K562 (cell line): Measurements from ENCODE around the gene PHF1. TPM values are rescaled to one million over a fixed set of nuclear protein-coding genes. Genes with fewer than 3 reads are reported as not detected.

Experiments used
- ATAC-seq: fragments of 200-7000 bp; cut with Tn5 transposase; 3 replicates; pipeline ENCODE4 v1.9.1; 2020; ENCODE audit warnings: moderate library complexity
- BruUV-seq: library from RNA; stranded (reverse); fragments of 400-500 nt; replicated peaks from 2 replicates; lab custom pipeline; 2021; lab: Mats Ljungman, UMichigan
- CTCF ChIA-PET: fragments of 300-600 bp; formaldehyde crosslinking; extraction: SDS; loops from one replicate; lab custom pipeline; 2021; ENCODE audit warnings: low intra/inter-chr PET ratio; lab: Yijun Ruan, JAX
- POLR2A ChIA-PET: fragments of 300-600, 350-650 bp; sonication (Branson Sonifier 250); formaldehyde crosslinking; extraction: SDS; loops from one replicate; lab custom pipeline; 2021; ENCODE audit warnings: antibody characterized with exemption, inconsistent platforms; lab: Yijun Ruan, JAX
- DNase-seq, 4 experiments: peaks; one replicate each; pipeline versions ENCODE4 v3.0.0 to v3.0.0-alpha.2; 2011 to 2018; ENCODE audit warnings: low spot score in 3 of 4, mixed read lengths in 3 of 4; ENCODE audit errors: extremely low read depth in 1 of 4
- FAIRE-seq: peaks from 2 replicates; lab custom pipeline; 2011; peaks lifted over from hg19 to GRCh38; lab: Jason Lieb, UNC
- H2AFZ ChIP-seq: 2 replicates; pipeline ENCODE4 v1.6.0; 2011; ENCODE audit warnings: low read depth, low read length, control low read depth, inconsistent platforms
- H3K27ac ChIP-seq: fragments of 200-600 bp; 3 replicates; pipeline ENCODE4 v1.8.0; 2011; ENCODE audit warnings: low read depth, mild to moderate bottlenecking, control low read depth, inconsistent platforms, low read length, moderate library complexity, mixed read lengths; ENCODE audit errors: extremely low read depth
- H3K27me3 ChIP-seq, 2 experiments: fragments of 300-600 bp in 1 of 2; 2 replicates in 1 of 2; 3 replicates in 1 of 2; pipeline versions ENCODE4 v1.6.0 to v1.8.0; 2011; ENCODE audit warnings: inconsistent platforms in 2 of 2, low read length in 2 of 2, mild to moderate bottlenecking in 1 of 2, mixed read lengths in 1 of 2, moderate library complexity in 1 of 2; ENCODE audit not compliant: control insufficient read depth in 2 of 2, insufficient read depth in 2 of 2
- H3K36me3 ChIP-seq: fragments of 300-600 bp; 3 replicates; pipeline ENCODE4 v1.8.0; 2011; ENCODE audit warnings: mild to moderate bottlenecking, low read length, inconsistent platforms; ENCODE audit not compliant: control insufficient read depth, insufficient read depth
- H3K4me1 ChIP-seq, 2 experiments: fragments of 200-600 bp in 1 of 2; replicated peaks in 1 of 2; 2 replicates in 1 of 2; 3 replicates in 1 of 2; pipeline versions ENCODE4 v1.5.1 to v1.8.0; 2011; ENCODE audit warnings: inconsistent platforms in 2 of 2, low read length in 2 of 2, mild to moderate bottlenecking in 1 of 2, mixed read lengths in 1 of 2, moderate library complexity in 1 of 2; ENCODE audit not compliant: control insufficient read depth in 2 of 2, insufficient read depth in 2 of 2
- H3K4me2 ChIP-seq: 2 replicates; pipeline ENCODE4 v1.6.1; 2011; ENCODE audit warnings: low read length, control low read depth, inconsistent platforms, mixed read lengths; ENCODE audit not compliant: insufficient read depth
- H3K4me3 ChIP-seq: fragments of 200-600 bp; sonication (generic), shearing (Covaris generic); 2 replicates; pipeline ENCODE4 v1.5.1; 2016; ENCODE audit warnings: control low read depth, inconsistent platforms
- H3K79me2 ChIP-seq: fragments of 200-600 bp; 3 replicates; pipeline ENCODE4 v1.8.0; 2011; ENCODE audit warnings: low read length, inconsistent platforms; ENCODE audit not compliant: control insufficient read depth, insufficient read depth
- H3K9ac ChIP-seq, 2 experiments: 2 replicates each; pipeline versions ENCODE4 v1.6.0 to v1.6.1; 2011; ENCODE audit warnings: low read depth in 2 of 2, low read length in 2 of 2, control low read depth in 1 of 2, inconsistent platforms in 1 of 2, mild to moderate bottlenecking in 1 of 2, mixed read lengths in 1 of 2; ENCODE audit not compliant: insufficient read depth in 1 of 2
- H3K9me1 ChIP-seq: one replicate; pipeline ENCODE4 v1.6.0; 2011; ENCODE audit warnings: inconsistent platforms, mild to moderate bottlenecking, low read length, moderate library complexity; ENCODE audit not compliant: control insufficient read depth, insufficient read depth
- H3K9me3 ChIP-seq: replicated peaks from 2 replicates; pipeline ENCODE4 v1.5.1; 2011; ENCODE audit warnings: low read depth, low read length, inconsistent platforms; ENCODE audit not compliant: control insufficient read depth, insufficient read depth
- H4K20me1 ChIP-seq: replicated peaks from 2 replicates; pipeline ENCODE4 v1.6.1; 2011; ENCODE audit warnings: low read length, inconsistent platforms, mixed read lengths; ENCODE audit not compliant: control insufficient read depth, insufficient read depth
- AFF4 ChIP-seq: sonication (generic); formaldehyde crosslinking; IDR thresholded peaks from 2 replicates; pipeline ENCODE4 v1.8.0; 2023; ENCODE audit warnings: mild to moderate bottlenecking, missing genetic modification reagents
- BRD4 ChIP-seq: fragments of 200-600 bp; sonication (generic); IDR thresholded peaks from 2 replicates; pipeline ENCODE4 v1.6.1; 2017; ENCODE audit warnings: inconsistent platforms
- DEAF1 ChIP-seq: fragments of 450-650 bp; formaldehyde crosslinking; IDR thresholded peaks from 2 replicates; pipeline ENCODE4 v1.4.0; 2020; ENCODE audit warnings: mild to moderate bottlenecking, moderate library complexity
- FOXK1 ChIP-seq: sonication (generic); formaldehyde crosslinking; IDR thresholded peaks from 2 replicates; pipeline ENCODE4 v1.8.0; 2022; ENCODE audit warnings: missing genetic modification reagents, mild to moderate bottlenecking, borderline replicate concordance
- HEY1 ChIP-seq: fragments of 250-450 bp; sonication (Bioruptor Pico); IDR thresholded peaks from 2 replicates; pipeline ENCODE4 v1.5.0; 2020; ENCODE audit warnings: mild to moderate bottlenecking, moderate library complexity, borderline replicate concordance
- MAFF ChIP-seq: IDR thresholded peaks from 2 replicates; pipeline ENCODE4 v1.6.1; 2012; ENCODE audit warnings: low read length, improper control_type of control experiment
- MXD1 ChIP-seq: fragments of 250-450 bp; sonication (Bioruptor Pico); IDR thresholded peaks from 2 replicates; pipeline ENCODE4 v1.8.0; 2021; ENCODE audit warnings: borderline replicate concordance, mild to moderate bottlenecking, moderate library complexity; ENCODE audit not compliant: poor library complexity, severe bottlenecking
- TSHZ1 ChIP-seq: fragments of 250-450 bp; sonication (Bioruptor Pico); IDR thresholded peaks from 2 replicates; pipeline ENCODE4 v1.4.0; 2020; ENCODE audit warnings: mild to moderate bottlenecking, moderate library complexity
- YBX1 ChIP-seq: fragments of 450-650 bp; IDR thresholded peaks from 2 replicates; pipeline ENCODE4 v1.7.1; 2016; ENCODE audit warnings: mild to moderate bottlenecking
- ZBTB8A ChIP-seq: fragments of 450-650 bp; IDR thresholded peaks from 2 replicates; pipeline ENCODE4 v1.6.1; 2018; ENCODE audit warnings: mild to moderate bottlenecking, moderate library complexity; ENCODE audit not compliant: partially characterized antibody
- ZNF212 ChIP-seq: fragments of 450-650 bp; formaldehyde crosslinking; IDR thresholded peaks from 2 replicates; pipeline ENCODE4 v1.4.0; 2020; ENCODE audit warnings: mild to moderate bottlenecking
- ZNF24 ChIP-seq: fragments of 450-650 bp; IDR thresholded peaks from 2 replicates; pipeline ENCODE4 v1.6.1; 2016
- WGBS: fragments of 100-300 bp; shearing (Covaris generic); methylation state at CpG from one replicate; pipeline ENCODE4 v1.1.6; 2016; ENCODE audit warnings: low coverage, mixed read lengths; ENCODE audit not compliant: insufficient coverage; ENCODE audit errors: missing lambda C conversion rate; 5-methylcytosine and 5-hydroxymethylcytosine counted together
- in situ Hi-C: fragments of 300-500 bp; cut with MboI; formaldehyde crosslinking; loops from 4 replicates; pipeline ENCODE4 v1.15.0; 2018; ENCODE audit warnings: inconsistent platforms, mixed read lengths
- intact Hi-C: fragments of 100-400 bp; cut with micrococcal nuclease; formaldehyde crosslinking; loops from 2 replicates; pipeline ENCODE4 v1.14.2; 2022
- polyA plus RNA-seq, 8 experiments: library from polyadenylated mRNA; depleted of rRNA in 4 of 8; stranded (reverse) in 5 of 8; unstranded in 3 of 8; fragments of >200 nt; fragmentation: Nextera tagmentation in 2 of 8; fragmentation: Illumina TruSeq in 1 of 8; extraction: Ambion mirVana in 2 of 8; extraction: Trizol in 1 of 8; gene quantifications; 2 replicates each; pipeline versions ENCODE4 v1.2.1 to v1.2.3, GENCODE V29; 2011 to 2014; ENCODE audit warnings: inconsistent platforms in 1 of 8, missing spikeins in 1 of 8
- total RNA-seq, 7 experiments: library from RNA; depleted of rRNA in 6 of 7; stranded (reverse); fragments of >200 nt in 6 of 7; fragmentation: Illumina TruSeq in 2 of 7; extraction: Trizol in 2 of 7; gene quantifications; 2 replicates each; pipeline versions ENCODE4 v1.2.1 to v1.2.3, GENCODE V29; 2011 to 2021; ENCODE audit warnings: low replicate concordance in 1 of 7

The PHF1 gene
- total and polyA plus RNA-seq, 9 of the 15 experiments (the other 6 are each of a cell fraction or from before 2014, with no cell fraction given), result 3.7 to 64.2 (median 33.7) TPM

GRCh38 chr6:33397541-33397940 is 13.3 kb upstream of the PHF1 start:
- CTCF ChIA-PET, result no interaction called here
- BruUV-seq, result no TSS peak

More at GRCh38 chr6:33397541-33397940, 13.3 kb upstream of the PHF1 start:
- Histone ChIP-seq H2AFZ (no peak overlapping the region), H3K9me3 (no peaks in the 10 kb centered on the region), H3K9ac (peak overlapping the region in 1 of 2 experiments; percentile 60; a peak in 1 of 4 replicates), H3K9me1 (no peaks in the 10 kb centered on the region), H3K79me2 (peaks cover 63% of the 10 kb centered on the region), H3K27me3 (no peaks in the 10 kb centered on the region), H3K4me2 (no peak overlapping the region), H4K20me1 (peaks cover 9% of the 10 kb centered on the region; the same call in 1 of the 2 replicates), H3K27ac (0 out of 3 replicates have a peak overlapping the region, but pooled peaks have one; percentile 28), H3K4me3 (no peak overlapping the region), H3K4me1 (peaks cover 11 to 12% of the 10 kb centered on the region in 2 experiments; a peak in 4 of 5 replicates), H3K36me3 (peaks cover 79% of the 10 kb centered on the region)
- WGBS, result 93% methylated on average over 1 of the region's 1 CpG
- in situ Hi-C loops, result no loop called here
- POLR2A ChIA-PET, result interaction anchor here (1.0 to 1.2 kb wide), 2 partner anchors 10 to 12 kb away, joined by 3 to 5 read pairs; no protein-coding TSS in a partner anchor
- TF ChIP-seq BRD4 (no peak), TSHZ1 (CRISPR knock-in tag) (no peak), AFF4 (no peak), YBX1 (no peak), HEY1 (CRISPR knock-in tag) (no peak), ZNF212 (CRISPR knock-in tag) (no peak), MXD1 (CRISPR knock-in tag) (no peak), DEAF1 (CRISPR knock-in tag) (no peak), ZNF24 (no peak), FOXK1 (CRISPR knock-in tag) (no peak), ZBTB8A (no peak), MAFF (no peak)
- intact Hi-C loops, result no loop called here
- DNase-seq (no peak), ATAC-seq (no peak), FAIRE-seq (no peak)
